OCI-LY1 (cell line): ENCODE data around the gene GPR158.

Source experiments
- CTCF ChIP-seq: fragments of 200-600 bp; sonication (generic), shearing (Covaris generic); IDR thresholded peaks from 2 replicates; pipeline ENCODE4 v1.5.1; 2017; ENCODE audit warnings: mild to moderate bottlenecking, antibody characterized with exemption, low read length, moderate library complexity, mixed read lengths
- EZH2 ChIP-seq: fragments of 200-600 bp; sonication (generic), shearing (Covaris generic); IDR thresholded peaks from 2 replicates; pipeline ENCODE4 v1.8.0; 2017; ENCODE audit warnings: borderline replicate concordance, mixed run types, mild to moderate bottlenecking, antibody characterized with exemption, low read length, moderate library complexity, mixed read lengths

GRCh38 chr10:25263931-25264330 is 89.1 kb downstream of the GPR158 start:
- no peak for TF ChIP-seq EZH2
- no peak for TF ChIP-seq CTCF
